ENCODE results near the gene BNC2. TPM values are rescaled to one million over a fixed set of nuclear protein-coding genes. Genes with fewer than 3 reads are reported as not detected.

The BNC2 gene
- total and polyA plus RNA-seq, 2 of the 4 experiments (the other 2 are of a cell fraction): 15.5 to 45.2 TPM

DNA sequence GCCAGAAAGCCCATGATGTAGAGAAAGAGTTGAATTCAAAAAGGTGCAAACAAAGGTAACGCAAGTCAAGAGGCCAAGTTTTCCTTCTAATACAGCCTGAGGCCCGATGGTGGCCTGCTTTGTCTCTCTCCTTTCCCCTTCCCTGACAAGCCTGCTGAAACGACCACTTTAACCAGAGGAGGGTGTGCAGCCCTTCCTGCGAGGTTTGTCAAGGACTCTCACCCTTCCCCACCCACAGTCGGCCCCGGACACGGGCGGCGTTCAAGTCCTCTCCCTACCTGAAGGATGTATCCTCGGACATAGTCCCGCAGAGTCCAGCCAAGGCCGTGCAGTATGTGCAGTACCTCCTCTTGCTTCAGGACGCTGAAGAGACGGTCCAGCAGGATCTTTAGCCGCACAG, 318.2 kb downstream of the BNC2 start:
- TF ChIP-seq RCOR1 (IDR thresholded peaks at IDR 0.05; ENCODE audit: insufficient replicate concordance, low read length): no peak
- TF ChIP-seq, protein P1, sequence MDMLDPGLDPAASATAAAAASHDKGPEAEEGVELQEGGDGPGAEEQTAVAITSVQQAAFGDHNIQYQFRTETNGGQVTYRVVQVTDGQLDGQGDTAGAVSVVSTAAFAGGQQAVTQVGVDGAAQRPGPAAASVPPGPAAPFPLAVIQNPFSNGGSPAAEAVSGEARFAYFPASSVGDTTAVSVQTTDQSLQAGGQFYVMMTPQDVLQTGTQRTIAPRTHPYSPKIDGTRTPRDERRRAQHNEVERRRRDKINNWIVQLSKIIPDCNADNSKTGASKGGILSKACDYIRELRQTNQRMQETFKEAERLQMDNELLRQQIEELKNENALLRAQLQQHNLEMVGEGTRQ (IDR thresholded peaks at IDR 0.05; ENCODE audit: low read depth, low read length): no peak
- TF ChIP-seq MAFK (IDR thresholded peaks at IDR 0.05; ENCODE audit: low read depth, low read length): no peak
- no peak for TF ChIP-seq RFX5 (IDR thresholded peaks at IDR 0.05; ENCODE audit: low read depth, low read length)
- no peak for TF ChIP-seq MAZ (IDR thresholded peaks at IDR 0.05; ENCODE audit: borderline replicate concordance, low read depth, low read length)
- TF ChIP-seq CEBPB (IDR thresholded peaks at IDR 0.05; ENCODE audit: low read depth, low read length): no peak
- TF ChIP-seq SMC3 (IDR thresholded peaks at IDR 0.05; ENCODE audit: low read depth, low read length): no peak
- no peak for TF ChIP-seq POLR2A (IDR thresholded peaks at IDR 0.05; ENCODE audit: low read depth, low read length)
- TF ChIP-seq, protein P2, sequence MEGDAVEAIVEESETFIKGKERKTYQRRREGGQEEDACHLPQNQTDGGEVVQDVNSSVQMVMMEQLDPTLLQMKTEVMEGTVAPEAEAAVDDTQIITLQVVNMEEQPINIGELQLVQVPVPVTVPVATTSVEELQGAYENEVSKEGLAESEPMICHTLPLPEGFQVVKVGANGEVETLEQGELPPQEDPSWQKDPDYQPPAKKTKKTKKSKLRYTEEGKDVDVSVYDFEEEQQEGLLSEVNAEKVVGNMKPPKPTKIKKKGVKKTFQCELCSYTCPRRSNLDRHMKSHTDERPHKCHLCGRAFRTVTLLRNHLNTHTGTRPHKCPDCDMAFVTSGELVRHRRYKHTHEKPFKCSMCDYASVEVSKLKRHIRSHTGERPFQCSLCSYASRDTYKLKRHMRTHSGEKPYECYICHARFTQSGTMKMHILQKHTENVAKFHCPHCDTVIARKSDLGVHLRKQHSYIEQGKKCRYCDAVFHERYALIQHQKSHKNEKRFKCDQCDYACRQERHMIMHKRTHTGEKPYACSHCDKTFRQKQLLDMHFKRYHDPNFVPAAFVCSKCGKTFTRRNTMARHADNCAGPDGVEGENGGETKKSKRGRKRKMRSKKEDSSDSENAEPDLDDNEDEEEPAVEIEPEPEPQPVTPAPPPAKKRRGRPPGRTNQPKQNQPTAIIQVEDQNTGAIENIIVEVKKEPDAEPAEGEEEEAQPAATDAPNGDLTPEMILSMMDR (conservative IDR thresholded peaks at IDR 0.05; ENCODE audit: low read depth, low read length): no peak
- TF ChIP-seq MXI1 (IDR thresholded peaks at IDR 0.05; ENCODE audit: borderline replicate concordance, low read depth, low read length): no peak
- ATAC-seq (ENCODE audit: low read depth) (no peak), DNase-seq (no peak)
- no peak overlapping the region; the same call in 1 of the 2 replicates for H3K4ac ChIP-seq (ENCODE audit: low read depth, low read length)
- H3K36me3 ChIP-seq (ENCODE audit: control insufficient read depth, insufficient read depth, low read length): peaks cover 17% of the 10 kb centered on the region
- H4K20me1 ChIP-seq (ENCODE audit: insufficient read depth, low read length): no peaks in the 10 kb centered on the region
- H2BK20ac ChIP-seq (ENCODE audit: low read depth, low read length): no peak overlapping the region
- no peak overlapping the region for H3K4me3 ChIP-seq (ENCODE audit: insufficient read depth, low read depth, low read length)
- no peak overlapping the region for H3K9ac ChIP-seq (ENCODE audit: low read depth, low read length)
- no peak overlapping the region for H3K23ac ChIP-seq (ENCODE audit: low read depth, low read length)
- H4K8ac ChIP-seq (ENCODE audit: low read depth in 2 of 2, low read length in 2 of 2): no peak overlapping the region
- H3K9me3 ChIP-seq (ENCODE audit: control insufficient read depth, insufficient read depth, low read length): no peaks in the 10 kb centered on the region
- H3K14ac ChIP-seq (replicated peaks; ENCODE audit: low read depth, low read length): no peak overlapping the region
- H2AFZ ChIP-seq (replicated peaks; ENCODE audit: low read length, poor library complexity): no peak overlapping the region
- no peak overlapping the region for H4K91ac ChIP-seq (ENCODE audit: insufficient read depth, low read depth, low read length)
- CTCF ChIA-PET: no interaction called here
- intact Hi-C loops (cut with micrococcal nuclease) (no loop called here), in situ Hi-C loops (cut with MboI; ENCODE audit: low sequenced_read_pairs) (no loop called here), dilution Hi-C loops (cut with HindIII; ENCODE audit: low sequenced_read_pairs, unreplicated experiment) (no loop called here)
- peaks cover 11% of the 10 kb centered on the region for H3K9me1 ChIP-seq (ENCODE audit: insufficient read depth, low read length)
- no peak overlapping the region for H2AK5ac ChIP-seq (ENCODE audit: low read depth, low read length)
- peaks cover 16 to 35% of the 10 kb centered on the region in 2 experiments for H3K79me1 ChIP-seq (ENCODE audit: low read depth in 1 of 2, low read length in 2 of 2)
- H4K5ac ChIP-seq (ENCODE audit: low read depth, low read length): no peak overlapping the region
- H2BK120ac ChIP-seq (ENCODE audit: low read depth, low read length): no peak overlapping the region
- no peak overlapping the region for H2AK9ac ChIP-seq (replicated peaks; ENCODE audit: low read depth, low read length, poor library complexity)
- no peak overlapping the region for H3K18ac ChIP-seq (ENCODE audit: low read depth, low read length)
- H3K56ac ChIP-seq (ENCODE audit: extremely low read depth, insufficient read depth, low read length): no peak overlapping the region
- POLR2A ChIA-PET (ENCODE audit: unreplicated experiment): no interaction called here
- no peak overlapping the region for H3K4me2 ChIP-seq (ENCODE audit: low read depth, low read length)
- no TSS peak for BruUV-seq (replicated peaks)
- no peaks in the 10 kb centered on the region; the same call in 1 of the 2 replicates for H3K4me1 ChIP-seq (ENCODE audit: control insufficient read depth, insufficient read depth, low read length)
- no peak overlapping the region for H2BK5ac ChIP-seq (ENCODE audit: low read depth, low read length, poor library complexity, severe bottlenecking)
- H3K27ac ChIP-seq (ENCODE audit: insufficient read depth, low read length): no peak overlapping the region
- H2BK15ac ChIP-seq (ENCODE audit: low read depth, low read length): no peak overlapping the region
- no peaks in the 10 kb centered on the region for H3K27me3 ChIP-seq (ENCODE audit: control insufficient read depth, insufficient read depth, low read length)
- 93% methylated on average over 8 of the region's 15 CpGs; no CpG with 5 or more reads in 1 of the 2 experiments for WGBS, 2 experiments (ENCODE audit: extremely low coverage in 2 of 2, insufficient read length in 1 of 2)
